ENCODE results near the gene PPP1R13B.
"Not testable (repeated sequence)": the region's sequence is repeated elsewhere in the genome, so short reads cannot be mapped to it uniquely, and the experiment has no call there.

The PPP1R13B gene

DNA sequence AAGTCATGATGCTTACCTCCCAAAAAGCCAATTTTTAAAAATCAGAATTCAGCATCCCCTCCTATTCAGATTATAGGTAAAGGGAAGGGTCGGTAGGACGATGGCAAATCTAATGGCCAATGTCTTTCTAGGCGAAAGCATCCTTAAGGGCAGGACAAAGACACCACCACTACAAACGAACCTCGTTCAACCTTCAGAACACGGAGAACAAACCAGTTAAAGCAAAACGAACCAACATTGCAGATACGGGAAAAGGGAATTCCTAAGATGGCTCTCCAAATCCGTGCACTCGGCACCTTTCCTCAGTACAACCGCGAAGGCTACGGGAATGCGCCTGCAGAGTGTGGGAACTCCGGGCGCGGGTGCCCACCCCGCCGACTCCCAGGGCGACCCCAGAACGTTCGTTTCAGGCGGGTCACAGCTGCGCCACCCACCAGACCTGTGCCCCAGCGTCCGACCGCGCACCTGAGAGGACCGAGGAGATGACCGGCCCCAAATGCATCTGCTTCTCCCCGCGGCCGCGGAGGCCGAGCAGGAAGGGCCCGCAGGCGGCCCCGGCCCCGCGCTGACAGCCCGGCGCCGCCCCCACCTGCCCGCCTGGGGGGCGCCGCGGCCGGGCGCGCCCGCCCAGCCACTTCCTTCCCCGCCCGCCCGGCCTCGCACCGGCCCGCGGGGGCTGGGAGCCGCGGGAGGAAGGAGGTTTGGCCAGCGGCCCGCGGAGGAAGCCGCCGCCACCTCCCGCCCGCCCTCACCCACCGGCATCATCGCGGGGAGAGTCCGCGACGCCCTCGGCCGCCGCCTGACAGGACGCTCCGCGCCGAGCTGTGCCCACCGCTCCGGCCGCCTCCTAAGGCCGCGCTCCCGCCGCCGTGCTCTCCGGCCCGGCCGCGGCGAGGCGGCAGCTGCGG is 578 bp downstream of the PPP1R13B start:
- Histone ChIP-seq H3K27me3 (ENCODE audit: control insufficient read depth in 2 of 2, insufficient read depth in 2 of 2, low read length in 2 of 2) (no peaks in the 10 kb centered on the region), H3K9ac (ENCODE audit: low read depth in 1 of 2, low read length in 2 of 2) (peak overlapping the region; percentile 77 to 80), H3K4me3 (ENCODE audit: low read length in 2 of 2) (peak overlapping the region; percentile 86 to 93), H3K36me3 (ENCODE audit: control insufficient read depth in 2 of 2, insufficient read depth in 2 of 2, low read length in 2 of 2) (no peaks in the 10 kb centered on the region), H3K27ac (ENCODE audit: low read depth in 2 of 2, low read length in 2 of 2) (peak overlapping the region; percentile 75 to 78), H3K4me1 (ENCODE audit: control insufficient read depth in 2 of 2, insufficient read depth in 2 of 2, low read length in 2 of 2) (peaks cover 5 to 22% of the 10 kb centered on the region in 2 donors), H3K9me3 (ENCODE audit: control insufficient read depth in 2 of 2, low read length in 2 of 2) (no peaks in the 10 kb centered on the region)

DNA sequence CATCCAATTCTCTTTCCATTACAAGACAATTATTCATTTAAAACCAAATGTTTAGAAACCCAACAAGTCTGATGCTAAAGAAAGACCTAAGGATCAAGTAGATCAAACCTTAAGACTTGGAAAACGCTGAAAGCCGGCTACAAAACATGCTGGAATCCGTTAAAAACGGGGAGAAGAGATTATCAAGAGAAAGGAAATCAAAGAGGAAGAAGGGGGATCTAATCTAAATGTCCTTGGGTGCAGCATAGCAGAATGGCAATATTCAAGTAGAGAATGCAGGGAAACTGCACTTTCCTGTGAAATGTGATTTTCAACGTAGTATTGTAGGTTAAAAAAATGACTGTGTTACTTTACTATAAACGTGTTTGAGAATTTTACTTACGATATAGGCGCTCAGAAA is 1.3 kb downstream of the PPP1R13B start:
- Histone ChIP-seq H3K9ac (ENCODE audit: low read depth in 1 of 2, low read length in 2 of 2) (peak overlapping the region; percentile 42 to 80), H3K4me3 (ENCODE audit: low read length in 2 of 2) (peak overlapping the region; percentile 86 to 93), H3K27ac (ENCODE audit: low read depth in 2 of 2, low read length in 2 of 2) (no peak overlapping the region), H3K27me3 (ENCODE audit: control insufficient read depth in 2 of 2, insufficient read depth in 2 of 2, low read length in 2 of 2) (no peaks in the 10 kb centered on the region), H3K4me1 (ENCODE audit: control insufficient read depth in 2 of 2, insufficient read depth in 2 of 2, low read length in 2 of 2) (peaks cover 5 to 22% of the 10 kb centered on the region in 2 donors), H3K36me3 (ENCODE audit: control insufficient read depth in 2 of 2, insufficient read depth in 2 of 2, low read length in 2 of 2) (no peaks in the 10 kb centered on the region), H3K9me3 (ENCODE audit: control insufficient read depth in 2 of 2, low read length in 2 of 2) (no peaks in the 10 kb centered on the region)

DNA sequence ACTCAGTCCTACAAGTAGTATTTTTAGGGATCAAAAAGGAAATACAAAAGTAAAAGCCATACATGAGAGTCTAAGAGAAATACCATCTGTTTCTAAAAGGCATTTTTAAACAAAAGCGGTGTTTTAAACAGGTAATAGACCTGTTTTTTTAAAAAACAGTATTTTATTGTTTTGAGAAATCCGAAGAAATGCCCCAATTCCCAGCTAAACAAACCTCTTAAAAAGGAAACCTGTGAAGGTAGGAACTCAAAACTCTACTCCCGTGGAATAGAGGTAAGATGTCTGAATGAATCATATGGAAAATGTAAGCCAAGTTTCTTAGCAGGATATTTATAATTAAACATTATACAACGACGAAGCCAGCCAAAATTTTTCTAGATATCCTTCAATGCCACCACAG is 2.0 kb downstream of the PPP1R13B start:
- Histone ChIP-seq H3K27me3 (ENCODE audit: control insufficient read depth in 2 of 2, insufficient read depth in 2 of 2, low read length in 2 of 2) (no peaks in the 10 kb centered on the region), H3K4me3 (ENCODE audit: low read length in 2 of 2) (no peak overlapping the region), H3K4me1 (ENCODE audit: control insufficient read depth in 2 of 2, insufficient read depth in 2 of 2, low read length in 2 of 2) (peaks cover 5 to 22% of the 10 kb centered on the region in 2 donors), H3K27ac (ENCODE audit: low read depth in 2 of 2, low read length in 2 of 2) (no peak overlapping the region), H3K9me3 (ENCODE audit: control insufficient read depth in 2 of 2, low read length in 2 of 2) (no peaks in the 10 kb centered on the region), H3K36me3 (ENCODE audit: control insufficient read depth in 2 of 2, insufficient read depth in 2 of 2, low read length in 2 of 2) (no peaks in the 10 kb centered on the region), H3K9ac (ENCODE audit: low read depth in 1 of 2, low read length in 2 of 2) (no peak overlapping the region)

DNA sequence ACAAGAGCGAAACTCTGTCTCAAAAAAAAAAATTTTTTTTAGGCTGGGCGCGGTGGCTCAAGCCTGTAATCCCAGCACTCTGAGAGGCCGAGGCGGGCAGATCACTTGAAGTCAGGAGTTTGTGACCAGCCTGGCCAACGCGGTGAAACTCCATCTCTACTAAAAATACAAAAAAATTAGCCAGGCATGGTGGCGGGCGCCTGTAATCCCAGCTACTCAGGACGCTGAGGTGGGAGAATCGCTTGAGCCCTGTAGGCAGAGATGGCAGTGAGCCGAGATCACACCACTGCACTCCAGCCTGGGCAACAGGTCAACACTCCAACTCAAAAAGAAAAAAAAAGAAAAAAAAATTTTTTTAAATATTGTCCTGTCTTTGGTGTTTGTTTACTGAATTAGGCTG is 6.1 kb downstream of the PPP1R13B start:
- H3K27ac ChIP-seq (ENCODE audit: low read depth in 2 of 2, low read length in 2 of 2); H3K9me3 ChIP-seq (ENCODE audit: control insufficient read depth in 2 of 2, low read length in 2 of 2); H3K27me3 ChIP-seq (ENCODE audit: control insufficient read depth in 2 of 2, insufficient read depth in 2 of 2, low read length in 2 of 2); H3K36me3 ChIP-seq (ENCODE audit: control insufficient read depth in 2 of 2, insufficient read depth in 2 of 2, low read length in 2 of 2); H3K9ac ChIP-seq (ENCODE audit: low read depth in 1 of 2, low read length in 2 of 2); H3K4me1 ChIP-seq (ENCODE audit: control insufficient read depth in 2 of 2, insufficient read depth in 2 of 2, low read length in 2 of 2); H3K4me3 ChIP-seq (ENCODE audit: low read length in 2 of 2): not testable (repeated sequence)

DNA sequence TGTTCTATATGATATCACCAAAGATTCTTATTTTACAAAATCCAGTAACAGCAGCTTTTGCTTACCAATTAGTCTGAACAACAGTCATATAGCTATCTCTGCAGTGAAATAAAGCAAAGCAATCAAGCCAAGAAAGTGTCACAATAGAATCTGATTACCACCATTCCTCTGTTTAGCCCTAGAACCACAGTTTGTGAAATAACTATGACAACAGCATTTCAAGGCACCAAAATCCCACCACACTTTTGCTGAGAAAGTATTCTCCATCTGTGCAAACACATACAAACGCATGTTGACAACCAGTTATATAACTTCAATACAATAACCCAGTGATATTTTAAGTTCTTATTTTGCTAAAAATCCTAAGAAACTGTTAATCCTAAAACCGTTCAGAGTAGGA is 7.4 kb downstream of the PPP1R13B start:
- Histone ChIP-seq H3K4me3 (ENCODE audit: low read length in 2 of 2) (no peak overlapping the region), H3K9me3 (ENCODE audit: control insufficient read depth in 2 of 2, low read length in 2 of 2) (no peaks in the 10 kb centered on the region), H3K27ac (ENCODE audit: low read depth in 2 of 2, low read length in 2 of 2) (no peak overlapping the region), H3K27me3 (ENCODE audit: control insufficient read depth in 2 of 2, insufficient read depth in 2 of 2, low read length in 2 of 2) (no peaks in the 10 kb centered on the region), H3K36me3 (ENCODE audit: control insufficient read depth in 2 of 2, insufficient read depth in 2 of 2, low read length in 2 of 2) (no peaks in the 10 kb centered on the region), H3K4me1 (ENCODE audit: control insufficient read depth in 2 of 2, insufficient read depth in 2 of 2, low read length in 2 of 2) (no peaks in the 10 kb centered on the region), H3K9ac (ENCODE audit: low read depth in 1 of 2, low read length in 2 of 2) (no peak overlapping the region)

DNA sequence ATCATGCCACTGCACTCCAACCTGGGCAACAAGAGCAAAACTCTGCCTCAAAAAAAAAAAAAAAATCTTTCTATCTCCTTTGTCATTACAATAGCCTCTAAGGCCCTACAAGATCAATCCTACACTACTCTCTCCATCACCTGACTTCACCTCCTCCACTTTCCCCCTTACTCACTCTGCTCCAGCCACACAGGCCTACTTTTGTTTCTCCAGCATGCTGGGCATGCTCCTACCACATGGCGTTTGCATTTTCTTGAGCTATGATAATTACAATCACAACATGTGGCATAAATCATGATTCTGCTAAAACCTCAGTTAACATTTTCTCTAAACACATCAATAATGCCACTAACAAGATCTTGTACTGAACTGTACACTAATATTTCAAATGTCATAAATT is 7.8 kb downstream of the PPP1R13B start:
- H3K36me3 ChIP-seq (ENCODE audit: control insufficient read depth in 2 of 2, insufficient read depth in 2 of 2, low read length in 2 of 2) = no peaks in the 10 kb centered on the region
- H3K9me3 ChIP-seq (ENCODE audit: control insufficient read depth in 2 of 2, low read length in 2 of 2) = no peaks in the 10 kb centered on the region
- H3K4me1 ChIP-seq (ENCODE audit: control insufficient read depth in 2 of 2, insufficient read depth in 2 of 2, low read length in 2 of 2) = no peaks in the 10 kb centered on the region
- no peak overlapping the region for H3K27ac ChIP-seq (ENCODE audit: low read depth in 2 of 2, low read length in 2 of 2)
- no peaks in the 10 kb centered on the region for H3K27me3 ChIP-seq (ENCODE audit: control insufficient read depth in 2 of 2, insufficient read depth in 2 of 2, low read length in 2 of 2)
- H3K4me3 ChIP-seq (ENCODE audit: low read length in 2 of 2) = no peak overlapping the region
- no peak overlapping the region for H3K9ac ChIP-seq (ENCODE audit: low read depth in 1 of 2, low read length in 2 of 2)

DNA sequence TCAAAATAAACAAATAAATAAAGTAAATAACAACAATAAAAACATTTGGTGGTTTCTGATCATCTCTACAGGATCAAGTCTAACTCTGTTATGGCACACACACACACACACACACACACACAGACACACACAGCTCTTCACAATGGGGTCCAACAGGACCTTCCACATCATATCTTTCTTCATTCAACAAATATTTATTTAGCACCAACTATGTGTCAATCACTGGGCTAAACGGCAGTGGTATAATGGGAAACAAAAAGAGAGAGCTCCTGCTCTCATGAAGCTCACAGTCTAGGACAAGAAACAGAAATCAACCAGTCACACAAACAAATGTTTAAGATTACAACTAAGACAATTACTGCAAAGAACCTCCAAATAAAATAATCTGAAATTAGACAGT is 9.3 kb downstream of the PPP1R13B start:
- Histone ChIP-seq H3K27me3 (ENCODE audit: control insufficient read depth in 2 of 2, insufficient read depth in 2 of 2, low read length in 2 of 2) (no peaks in the 10 kb centered on the region), H3K9me3 (ENCODE audit: control insufficient read depth in 2 of 2, low read length in 2 of 2) (no peaks in the 10 kb centered on the region), H3K9ac (ENCODE audit: low read depth in 1 of 2, low read length in 2 of 2) (no peak overlapping the region), H3K27ac (ENCODE audit: low read depth in 2 of 2, low read length in 2 of 2) (no peak overlapping the region), H3K4me3 (ENCODE audit: low read length in 2 of 2) (no peak overlapping the region), H3K4me1 (ENCODE audit: control insufficient read depth in 2 of 2, insufficient read depth in 2 of 2, low read length in 2 of 2) (no peaks in the 10 kb centered on the region), H3K36me3 (ENCODE audit: control insufficient read depth in 2 of 2, insufficient read depth in 2 of 2, low read length in 2 of 2) (no peaks in the 10 kb centered on the region)

DNA sequence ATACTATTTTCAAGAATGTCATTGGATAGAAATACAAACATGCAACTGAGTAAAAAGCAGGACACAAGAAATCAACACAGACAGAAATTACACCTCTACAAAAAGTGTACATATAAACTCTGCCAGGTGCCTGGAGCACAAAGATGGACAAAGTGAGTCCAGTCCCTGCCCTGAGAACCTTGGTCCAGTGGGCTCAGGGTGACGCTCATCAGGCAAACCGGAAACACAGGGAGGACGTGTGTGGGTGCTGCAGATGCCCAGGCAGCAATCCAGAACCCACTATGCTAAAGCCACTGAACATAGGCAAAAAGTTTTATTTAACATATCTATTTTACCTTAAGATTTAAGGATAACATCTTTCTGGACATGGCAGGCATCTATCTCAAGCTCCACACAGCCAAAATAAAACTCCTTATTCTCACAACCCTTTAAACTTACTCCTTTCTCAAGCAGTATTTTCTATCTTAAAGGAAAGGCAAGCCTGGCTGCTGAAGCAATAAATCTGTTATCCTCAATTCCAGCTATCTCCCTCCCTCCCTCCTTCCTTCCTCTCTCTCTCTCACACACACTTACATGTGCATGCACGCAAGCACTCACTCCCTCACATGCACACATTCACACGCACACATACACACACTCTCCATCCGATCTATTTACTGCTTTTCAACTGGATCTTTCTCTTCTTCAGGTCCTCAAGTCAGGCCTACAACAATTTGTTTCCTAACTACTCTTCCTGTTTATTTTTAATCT is 10.2 kb downstream of the PPP1R13B start:
- Histone ChIP-seq H3K4me1 (ENCODE audit: control insufficient read depth in 2 of 2, insufficient read depth in 2 of 2, low read length in 2 of 2) (no peaks in the 10 kb centered on the region), H3K9me3 (ENCODE audit: control insufficient read depth in 2 of 2, low read length in 2 of 2) (no peaks in the 10 kb centered on the region), H3K27me3 (ENCODE audit: control insufficient read depth in 2 of 2, insufficient read depth in 2 of 2, low read length in 2 of 2) (no peaks in the 10 kb centered on the region), H3K9ac (ENCODE audit: low read depth in 1 of 2, low read length in 2 of 2) (no peak overlapping the region), H3K36me3 (ENCODE audit: control insufficient read depth in 2 of 2, insufficient read depth in 2 of 2, low read length in 2 of 2) (no peaks in the 10 kb centered on the region), H3K27ac (ENCODE audit: low read depth in 2 of 2, low read length in 2 of 2) (no peak overlapping the region), H3K4me3 (ENCODE audit: low read length in 2 of 2) (no peak overlapping the region)

DNA sequence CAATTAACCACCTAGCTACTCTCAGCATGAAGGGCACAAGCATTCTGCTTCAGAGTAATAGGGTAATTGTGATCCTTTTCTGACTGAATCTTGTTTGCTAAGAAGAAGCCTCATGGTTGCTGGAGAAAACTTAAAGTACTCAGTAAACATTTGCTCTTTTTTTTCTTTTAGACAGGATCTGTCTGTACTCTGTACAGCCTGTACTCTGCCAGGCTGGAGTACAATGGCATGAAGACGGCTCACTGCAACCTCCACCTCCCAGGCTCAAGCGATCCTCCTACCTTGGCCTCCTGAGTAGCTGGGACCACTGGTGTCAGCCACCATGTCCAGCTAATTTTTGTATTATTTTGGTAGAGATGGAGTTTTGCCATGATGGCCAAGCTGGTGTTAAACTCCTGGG is 12.4 kb downstream of the PPP1R13B start:
- Histone ChIP-seq H3K9me3 (ENCODE audit: control insufficient read depth in 2 of 2, low read length in 2 of 2) (no peaks in the 10 kb centered on the region), H3K9ac (ENCODE audit: low read depth in 1 of 2, low read length in 2 of 2) (no peak overlapping the region), H3K27ac (ENCODE audit: low read depth in 2 of 2, low read length in 2 of 2) (no peak overlapping the region), H3K4me1 (ENCODE audit: control insufficient read depth in 2 of 2, insufficient read depth in 2 of 2, low read length in 2 of 2) (no peaks in the 10 kb centered on the region), H3K36me3 (ENCODE audit: control insufficient read depth in 2 of 2, insufficient read depth in 2 of 2, low read length in 2 of 2) (no peaks in the 10 kb centered on the region), H3K27me3 (ENCODE audit: control insufficient read depth in 2 of 2, insufficient read depth in 2 of 2, low read length in 2 of 2) (no peaks in the 10 kb centered on the region), H3K4me3 (ENCODE audit: low read length in 2 of 2) (no peak overlapping the region)

DNA sequence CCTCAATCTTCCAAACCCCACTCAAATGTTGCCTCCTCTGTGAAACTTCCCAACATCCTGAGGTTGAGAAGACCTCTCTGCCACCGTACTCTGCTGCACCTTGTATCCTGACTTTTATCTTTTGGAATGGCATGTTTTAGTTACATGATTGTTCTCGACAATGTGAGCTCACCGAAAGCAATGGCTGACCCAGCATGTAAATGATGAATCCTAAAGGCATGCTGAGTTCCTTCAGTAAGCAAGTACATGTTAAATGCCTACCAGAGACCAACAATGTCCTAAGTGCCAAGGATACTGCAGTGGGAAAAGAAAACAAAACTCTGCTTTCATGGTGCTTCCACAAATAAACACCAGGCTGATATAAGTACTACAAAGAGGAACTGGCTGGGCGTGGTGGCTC is 13.7 kb downstream of the PPP1R13B start:
- H3K36me3 ChIP-seq (ENCODE audit: control insufficient read depth in 2 of 2, insufficient read depth in 2 of 2, low read length in 2 of 2) = no peaks in the 10 kb centered on the region
- no peak overlapping the region for H3K4me3 ChIP-seq (ENCODE audit: low read length in 2 of 2)

More for the DNA sequence above, 13.7 kb downstream of the PPP1R13B start:
- Histone ChIP-seq H3K9ac (ENCODE audit: low read depth in 1 of 2, low read length in 2 of 2) (no peak overlapping the region), H3K4me1 (ENCODE audit: control insufficient read depth in 2 of 2, insufficient read depth in 2 of 2, low read length in 2 of 2) (no peaks in the 10 kb centered on the region), H3K9me3 (ENCODE audit: control insufficient read depth in 2 of 2, low read length in 2 of 2) (no peaks in the 10 kb centered on the region), H3K27me3 (ENCODE audit: control insufficient read depth in 2 of 2, insufficient read depth in 2 of 2, low read length in 2 of 2) (no peaks in the 10 kb centered on the region), H3K27ac (ENCODE audit: low read depth in 2 of 2, low read length in 2 of 2) (no peak overlapping the region)
